CD4-positive, alpha-beta T cell (primary cell): ENCODE measurements around the gene PTPRD. TPM values are rescaled to one million over a fixed set of nuclear protein-coding genes. Genes with fewer than 3 reads are reported as not detected.

Experiments used
- ATAC-seq: fragments of 200-7000 bp; cut with Tn5 transposase; one replicate; pipeline ENCODE4 v1.10.0; 2022; ENCODE audit warnings: mild to moderate bottlenecking; ENCODE audit not compliant: poor library complexity
- CTCF ChIA-PET: fragments of 350-600 bp; sonication (Branson Sonifier 250); formaldehyde crosslinking; loops from one replicate; lab custom pipeline; 2021; ENCODE audit warnings: antibody characterized with exemption, inconsistent platforms; lab: Charles Lee
- POLR2A ChIA-PET: fragments of 350-600 bp; sonication (Branson Sonifier 250); formaldehyde crosslinking; loops from one replicate; lab custom pipeline; 2021; ENCODE audit warnings: antibody characterized with exemption, inconsistent platforms; lab: Charles Lee
- DNase-seq, 14 experiments: peaks; one replicate each; pipeline ENCODE4 v3.0.0-alpha.2; 2013 to 2020; ENCODE audit warnings: mixed read lengths in 2 of 14
- H3K27ac ChIP-seq, 2 donors: one replicate each; pipeline versions ENCODE4 v1.5.1 to v1.7.0; 2013; ENCODE audit warnings: low read length in 2 of 2, low read depth in 1 of 2, mild to moderate bottlenecking in 1 of 2
- H3K27me3 ChIP-seq, 2 experiments: 1 replicate in 1 of 2; 2 replicates in 1 of 2; pipeline versions ENCODE4 v1.6.1 to v1.7.0; 2013; ENCODE audit warnings: low read length in 2 of 2, control low read depth in 1 of 2, mild to moderate bottlenecking in 1 of 2, moderate library complexity in 1 of 2; ENCODE audit not compliant: insufficient read depth in 2 of 2, control insufficient read depth in 1 of 2
- H3K36me3 ChIP-seq: one replicate; pipeline ENCODE4 v1.6.1; 2013; ENCODE audit warnings: low read length, control low read depth; ENCODE audit not compliant: insufficient read depth
- H3K4me1 ChIP-seq: one replicate; pipeline ENCODE4 v1.6.1; 2013; ENCODE audit warnings: low read length, control low read depth; ENCODE audit not compliant: insufficient read depth
- H3K4me3 ChIP-seq: one replicate; pipeline ENCODE4 v1.5.1; 2013; ENCODE audit warnings: mild to moderate bottlenecking, low read length, moderate library complexity
- H3K9me3 ChIP-seq, 2 experiments: 1 replicate in 1 of 2; 2 replicates in 1 of 2; pipeline versions ENCODE4 v1.6.1 to v1.7.0; 2013; ENCODE audit warnings: low read length in 2 of 2, mild to moderate bottlenecking in 2 of 2, control low read depth in 1 of 2, moderate library complexity in 1 of 2; ENCODE audit not compliant: control insufficient read depth in 1 of 2, insufficient read depth in 1 of 2
- H3K27ac Mint-ChIP-seq: one replicate; pipeline ENCODE4 v1.8.0; 2020; ENCODE audit warnings: mixed read lengths
- H3K27me3 Mint-ChIP-seq: one replicate; pipeline ENCODE4 v1.8.0; 2021; ENCODE audit warnings: mixed read lengths
- H3K36me3 Mint-ChIP-seq: one replicate; pipeline ENCODE4 v1.8.0; 2021; ENCODE audit warnings: low read depth, mixed read lengths
- H3K4me1 Mint-ChIP-seq: one replicate; pipeline ENCODE4 v1.8.0; 2021; ENCODE audit warnings: low read depth, mixed read lengths
- H3K4me3 Mint-ChIP-seq: one replicate; pipeline ENCODE4 v1.8.0; 2020; ENCODE audit warnings: mild to moderate bottlenecking, mixed read lengths
- H3K9me3 Mint-ChIP-seq: one replicate; pipeline ENCODE4 v1.8.0; 2020; ENCODE audit warnings: mixed read lengths
- intact Hi-C, 2 experiments: fragments of 100-400 bp; cut with DNase I in 1 of 2; cut with micrococcal nuclease in 1 of 2; formaldehyde crosslinking; loops; one replicate each; pipeline versions ENCODE4 v1.15.1 to v1.9.0; 2023 to 2025; cut with DNase I, micrococcal nuclease
- total RNA-seq, 174 experiments: library from RNA in 2 of 174; stranded (reverse) in 2 of 174; gene quantifications; one replicate each; pipeline ENCODE4 v1.2.3 and lab custom pipeline; 2021 to 2026
- TF ChIP-seq, protein P1 (sequence below): fragments of 200-600 bp; IDR thresholded peaks from one replicate; pipeline ENCODE4 v1.8.0; 2022; ENCODE audit warnings: antibody characterized with exemption, mild to moderate bottlenecking

The PTPRD gene
- total RNA-seq, 2 experiments from 2014 or later: not detected

DNA sequence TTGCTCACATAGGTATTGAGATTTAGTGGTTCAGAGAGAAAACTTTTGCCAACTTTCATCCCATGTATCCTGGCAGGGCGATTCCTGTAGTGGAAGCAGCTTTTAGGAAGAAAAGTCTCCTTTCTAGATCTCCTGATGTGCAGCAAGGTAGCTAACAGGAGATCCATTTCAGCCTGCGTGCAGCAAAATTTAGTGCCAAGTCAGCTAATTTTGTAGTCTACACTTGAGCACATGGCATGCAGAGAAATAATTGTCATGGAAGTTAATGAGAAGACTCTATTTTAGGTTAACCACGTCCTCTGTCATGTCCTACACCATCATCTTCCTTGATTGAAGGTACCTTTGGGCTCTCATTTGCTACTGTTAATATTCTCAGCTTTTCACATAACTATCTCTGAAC, 165.8 kb downstream of the PTPRD start:
- no peaks in the 10 kb centered on the region for H3K36me3 ChIP-seq
- peaks cover 0 to 4% of the 10 kb centered on the region in 2 experiments for H3K9me3 ChIP-seq
- Mint-ChIP-seq H3K27me3 (no peaks in the 10 kb centered on the region), H3K27ac (no peak overlapping the region), H3K4me3 (no peak overlapping the region), H3K4me1 (no peaks in the 10 kb centered on the region), H3K9me3 (peaks cover 7% of the 10 kb centered on the region), H3K36me3 (no peaks in the 10 kb centered on the region)
- intact Hi-C loops: no loop called here
- TF ChIP-seq, protein P1, sequence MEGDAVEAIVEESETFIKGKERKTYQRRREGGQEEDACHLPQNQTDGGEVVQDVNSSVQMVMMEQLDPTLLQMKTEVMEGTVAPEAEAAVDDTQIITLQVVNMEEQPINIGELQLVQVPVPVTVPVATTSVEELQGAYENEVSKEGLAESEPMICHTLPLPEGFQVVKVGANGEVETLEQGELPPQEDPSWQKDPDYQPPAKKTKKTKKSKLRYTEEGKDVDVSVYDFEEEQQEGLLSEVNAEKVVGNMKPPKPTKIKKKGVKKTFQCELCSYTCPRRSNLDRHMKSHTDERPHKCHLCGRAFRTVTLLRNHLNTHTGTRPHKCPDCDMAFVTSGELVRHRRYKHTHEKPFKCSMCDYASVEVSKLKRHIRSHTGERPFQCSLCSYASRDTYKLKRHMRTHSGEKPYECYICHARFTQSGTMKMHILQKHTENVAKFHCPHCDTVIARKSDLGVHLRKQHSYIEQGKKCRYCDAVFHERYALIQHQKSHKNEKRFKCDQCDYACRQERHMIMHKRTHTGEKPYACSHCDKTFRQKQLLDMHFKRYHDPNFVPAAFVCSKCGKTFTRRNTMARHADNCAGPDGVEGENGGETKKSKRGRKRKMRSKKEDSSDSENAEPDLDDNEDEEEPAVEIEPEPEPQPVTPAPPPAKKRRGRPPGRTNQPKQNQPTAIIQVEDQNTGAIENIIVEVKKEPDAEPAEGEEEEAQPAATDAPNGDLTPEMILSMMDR: no peak
- no peak for ATAC-seq
- no peaks in the 10 kb centered on the region for H3K27me3 ChIP-seq
- H3K4me3 ChIP-seq: no peak overlapping the region
- POLR2A ChIA-PET: no interaction called here
- no peak overlapping the region for H3K27ac ChIP-seq
- no peaks in the 10 kb centered on the region for H3K4me1 ChIP-seq
- CTCF ChIA-PET: no interaction called here
- no peak for DNase-seq

DNA sequence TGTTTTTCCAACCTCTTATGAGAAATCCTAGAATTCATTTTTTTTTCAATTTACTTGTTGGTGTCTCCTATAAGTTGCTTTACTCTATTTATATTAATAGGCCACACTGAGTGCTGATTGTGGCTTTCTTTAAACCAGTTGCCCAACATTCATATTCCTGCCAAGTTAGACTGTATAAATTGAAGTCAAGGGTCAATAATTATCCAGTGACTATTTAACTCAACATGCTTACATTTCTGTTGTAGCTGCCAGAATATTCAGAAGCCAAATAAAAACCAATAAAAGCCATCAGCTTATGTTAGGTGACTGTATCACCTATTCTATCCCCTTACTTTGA, 169.0 kb downstream of the PTPRD start:
- Mint-ChIP-seq H3K4me1 (no peaks in the 10 kb centered on the region), H3K27me3 (no peaks in the 10 kb centered on the region), H3K4me3 (no peak overlapping the region), H3K36me3 (no peaks in the 10 kb centered on the region), H3K9me3 (peaks cover 8% of the 10 kb centered on the region), H3K27ac (no peak overlapping the region)
- H3K9me3 ChIP-seq: peaks cover 0 to under 1% of the 10 kb centered on the region in 2 experiments
- H3K27ac ChIP-seq: no peak overlapping the region
- ChIA-PET CTCF (no interaction called here), POLR2A (no interaction called here)
- H3K27me3 ChIP-seq: no peaks in the 10 kb centered on the region
- intact Hi-C loops: no loop called here
- ATAC-seq: no peak
- H3K4me3 ChIP-seq: no peak overlapping the region
- TF ChIP-seq, protein P1: no peak
- H3K4me1 ChIP-seq: no peaks in the 10 kb centered on the region
- no peak for DNase-seq
- no peaks in the 10 kb centered on the region for H3K36me3 ChIP-seq

DNA sequence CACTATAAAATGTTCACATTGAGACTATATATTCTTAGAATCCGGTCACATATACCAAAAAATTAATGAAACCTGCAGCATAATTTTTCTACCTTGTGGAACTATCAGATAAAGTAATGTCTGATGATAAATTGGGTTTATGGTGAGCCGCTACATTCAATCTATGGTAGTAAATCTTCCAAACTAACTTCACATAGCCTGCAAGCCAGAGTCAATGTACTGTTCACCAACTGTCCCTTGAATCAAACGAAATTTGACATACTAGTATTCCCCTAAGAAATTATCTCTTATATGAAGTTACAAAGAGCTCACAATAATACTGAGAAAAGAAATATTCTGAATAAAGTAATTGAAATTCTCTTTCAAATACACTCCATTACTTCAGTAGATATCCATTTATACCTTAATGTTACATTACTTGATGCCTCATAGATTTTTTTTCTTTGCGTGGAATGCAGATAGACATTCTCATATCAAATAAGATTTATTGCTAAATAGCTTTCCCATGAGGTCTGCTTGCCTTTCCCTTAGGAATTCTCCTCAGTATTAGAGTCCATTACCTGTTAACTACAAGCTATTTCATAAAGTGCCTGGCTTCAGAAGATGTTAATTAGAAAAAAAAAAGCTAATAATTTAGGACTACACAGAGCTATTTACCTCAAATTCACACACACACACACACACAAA, 169.5 kb downstream of the PTPRD start:
- Histone ChIP-seq H3K27ac (no peak overlapping the region), H3K27me3 (no peaks in the 10 kb centered on the region), H3K36me3 (no peaks in the 10 kb centered on the region), H3K4me3 (no peak overlapping the region), H3K4me1 (no peaks in the 10 kb centered on the region), H3K9me3 (no peaks in the 10 kb centered on the region)
- H3K9me3 Mint-ChIP-seq: peaks cover 8% of the 10 kb centered on the region
- H3K27ac Mint-ChIP-seq: no peak overlapping the region
- TF ChIP-seq, protein P1: no peak
- DNase-seq (no peak), ATAC-seq (no peak)
- ChIA-PET POLR2A (no interaction called here), CTCF (no interaction called here)
- H3K4me3 Mint-ChIP-seq: no peak overlapping the region
- no peaks in the 10 kb centered on the region for H3K4me1 Mint-ChIP-seq
- no peaks in the 10 kb centered on the region for H3K27me3 Mint-ChIP-seq
- intact Hi-C loops: no loop called here
- H3K36me3 Mint-ChIP-seq: no peaks in the 10 kb centered on the region
